NCI-H2196 treated with DMSO at 0.1 percent for 48 hours (cell line): ENCODE measurements around the gene PAEP.
"Not testable (repeated sequence)": the region's sequence is repeated elsewhere in the genome, so short reads cannot be mapped to it uniquely, and the experiment has no call there.

Experiments
- DNase-seq: peaks from one replicate; lab custom pipeline; 2025; ENCODE audit not compliant: unreplicated experiment; lab: John Stamatoyannopoulos, UW

The PAEP gene

GRCh38 chr9:135525241-135526088 lies 36.1 kb upstream of the PAEP start:
- DNase-seq = no peak

- DNase-seq = no peak
Observed at GRCh38 chr9:135526089-135526729, 35.3 kb upstream of the PAEP start.

GRCh38 chr9:135526730-135527571 lies 34.6 kb upstream of the PAEP start:
- DNase-seq = no peak

GRCh38 chr9:135528842-135529435 lies 32.6 kb upstream of the PAEP start:
- DNase-seq = not testable (repeated sequence)

GRCh38 chr9:135530146-135530545 lies 31.4 kb upstream of the PAEP start:
- no peak for DNase-seq

- no peak for DNase-seq
Observed at GRCh38 chr9:135531096-135531495, 30.5 kb upstream of the PAEP start.

GRCh38 chr9:135533113-135533512 lies 28.4 kb upstream of the PAEP start:
- DNase-seq = no peak

- DNase-seq = no peak
Observed at GRCh38 chr9:135533674-135534073, 27.9 kb upstream of the PAEP start.

- not testable (repeated sequence) for DNase-seq
Observed at GRCh38 chr9:135534192-135534711, 27.3 kb upstream of the PAEP start.

GRCh38 chr9:135534826-135535225 lies 26.7 kb upstream of the PAEP start:
- not testable (repeated sequence) for DNase-seq

GRCh38 chr9:135535631-135536030 lies 25.9 kb upstream of the PAEP start:
- DNase-seq = not testable (repeated sequence)

- no peak for DNase-seq
Observed at GRCh38 chr9:135536216-135536615, 25.3 kb upstream of the PAEP start.

- DNase-seq = not testable (repeated sequence)
Observed at GRCh38 chr9:135543262-135543894, 18.2 kb upstream of the PAEP start.

GRCh38 chr9:135544981-135545635 lies 16.4 kb upstream of the PAEP start:
- no peak for DNase-seq

- DNase-seq = not testable (repeated sequence)
Observed at GRCh38 chr9:135545646-135546176, 15.8 kb upstream of the PAEP start, which contains the start of gene OBP2A. OBP2A (plus strand) TSS chr9:135546126; CDS start chr9:135546181, 55 bp downstream.

GRCh38 chr9:135546792-135547617 lies 14.6 kb upstream of the PAEP start:
- not testable (repeated sequence) for DNase-seq

GRCh38 chr9:135547756-135548736 lies 13.5 kb upstream of the PAEP start:
- DNase-seq = no peak
